Endothelial cell of umbilical vein (primary cell): ENCODE results near the gene CALHM6. TPM values are rescaled to one million over a fixed set of nuclear protein-coding genes. Genes with fewer than 3 reads are reported as not detected.

Experiments
- BruUV-seq: library from RNA; stranded (reverse); fragments of 400-500 nt; replicated peaks from 2 replicates; lab custom pipeline; 2021; lab: Mats Ljungman, UMichigan
- CTCF ChIA-PET: fragments of 300-600, 350-600 bp; sonication (Branson Sonifier 250); formaldehyde crosslinking; loops from one replicate; lab custom pipeline; 2021; ENCODE audit warnings: antibody characterized with exemption, inconsistent platforms; lab: Charles Lee
- POLR2A ChIA-PET: fragments of 300-600, 350-600 bp; sonication (Branson Sonifier 250); formaldehyde crosslinking; loops from one replicate; lab custom pipeline; 2021; ENCODE audit warnings: antibody characterized with exemption, inconsistent platforms; lab: Charles Lee
- DNase-seq: peaks from one replicate; pipeline ENCODE4 v3.0.0-alpha.2; 2011; ENCODE audit warnings: low read depth, low spot score
- FAIRE-seq: peaks from 2 replicates; lab custom pipeline; 2011; peaks lifted over from hg19 to GRCh38; lab: Jason Lieb, UNC
- H2AFZ ChIP-seq: 2 replicates; pipeline ENCODE4 v1.6.0; 2012; ENCODE audit warnings: low read depth, low read length, control low read depth, inconsistent platforms
- H3K27ac ChIP-seq: 2 replicates; pipeline ENCODE4 v1.5.1; 2011; ENCODE audit warnings: low read depth, mild to moderate bottlenecking, control low read depth, low read length, moderate library complexity; ENCODE audit not compliant: insufficient read depth
- H3K27me3 ChIP-seq, 2 experiments: 2 replicates each; pipeline versions ENCODE4 v1.6.0 to v1.6.1; 2011; ENCODE audit warnings: low read length in 2 of 2, mixed read lengths in 1 of 2; ENCODE audit not compliant: control insufficient read depth in 2 of 2, insufficient read depth in 2 of 2
- H3K36me3 ChIP-seq, 2 experiments: 2 replicates in 1 of 2; 3 replicates in 1 of 2; pipeline ENCODE4 v1.5.1; 2011; ENCODE audit warnings: low read length in 2 of 2, mild to moderate bottlenecking in 1 of 2, moderate library complexity in 1 of 2; ENCODE audit not compliant: control insufficient read depth in 2 of 2, insufficient read depth in 2 of 2; ENCODE audit errors: extremely low read depth in 1 of 2
- H3K4me1 ChIP-seq: 3 replicates; pipeline ENCODE4 v1.5.1; 2011; ENCODE audit warnings: mild to moderate bottlenecking, low read length; ENCODE audit not compliant: control insufficient read depth, insufficient read depth; ENCODE audit errors: extremely low read depth
- H3K4me2 ChIP-seq: 2 replicates; pipeline ENCODE4 v1.6.1; 2011; ENCODE audit warnings: low read length, control low read depth, mixed read lengths; ENCODE audit not compliant: insufficient read depth
- H3K4me3 ChIP-seq, 3 experiments: fragments of 200-600 bp in 1 of 3; sonication (generic), shearing (Covaris generic) in 1 of 3; replicated peaks in 1 of 3; 2 replicates each; pipeline ENCODE4 v1.5.1; 2011 to 2016; ENCODE audit warnings: control low read depth in 3 of 3, low read length in 3 of 3, mild to moderate bottlenecking in 2 of 3, inconsistent platforms in 1 of 3, low read depth in 1 of 3, moderate library complexity in 1 of 3; ENCODE audit not compliant: insufficient read depth in 1 of 3
- H3K79me2 ChIP-seq: 2 replicates; pipeline ENCODE4 v1.6.0; 2012; ENCODE audit warnings: low read length, inconsistent platforms; ENCODE audit not compliant: control insufficient read depth, insufficient read depth
- H3K9ac ChIP-seq: replicated peaks from 2 replicates; pipeline ENCODE3; 2011; ENCODE audit warnings: low read length, control low read depth; ENCODE audit not compliant: insufficient read depth; ENCODE audit errors: extremely low read depth
- H3K9me1 ChIP-seq: replicated peaks from 3 replicates; pipeline ENCODE4 v1.6.0; 2011; ENCODE audit warnings: mild to moderate bottlenecking, low read length; ENCODE audit not compliant: control insufficient read depth, insufficient read depth; ENCODE audit errors: extremely low read depth
- H3K9me3 ChIP-seq: replicated peaks from 2 replicates; pipeline ENCODE4 v1.5.1; 2012; ENCODE audit warnings: low read length, inconsistent platforms; ENCODE audit not compliant: control insufficient read depth, insufficient read depth
- H4K20me1 ChIP-seq: replicated peaks from 2 replicates; pipeline ENCODE3; 2011; ENCODE audit warnings: mild to moderate bottlenecking, low read length; ENCODE audit not compliant: control insufficient read depth, insufficient read depth; ENCODE audit errors: extremely low read depth
- EZH2 ChIP-seq: IDR thresholded peaks from 2 replicates; pipeline ENCODE4 v1.6.1; 2012; ENCODE audit warnings: borderline replicate concordance, low read depth, mild to moderate bottlenecking, moderate library complexity, low read length, inconsistent platforms; ENCODE audit not compliant: severe bottlenecking
- FOS ChIP-seq: IDR thresholded peaks from 2 replicates; pipeline ENCODE4 v1.6.1; 2011; ENCODE audit warnings: mild to moderate bottlenecking, low read length, moderate library complexity, borderline replicate concordance; ENCODE audit not compliant: insufficient read depth
- GATA2 ChIP-seq: IDR thresholded peaks from 2 replicates; pipeline ENCODE4 v1.7.0; 2011; ENCODE audit warnings: low read depth, mild to moderate bottlenecking, moderate library complexity, mixed read lengths, low read length; ENCODE audit not compliant: insufficient read length, insufficient read depth
- JUN ChIP-seq: IDR thresholded peaks from 2 replicates; pipeline ENCODE4 v1.6.1; 2011; ENCODE audit warnings: borderline replicate concordance, low read depth; ENCODE audit not compliant: insufficient read length, insufficient read depth
- MYC ChIP-seq: IDR thresholded peaks from one replicate; pipeline ENCODE4 v1.6.1; 2011; ENCODE audit warnings: mild to moderate bottlenecking, low read depth, low read length
- POLR2A ChIP-seq: IDR thresholded peaks from 2 replicates; pipeline ENCODE4 v1.6.1; 2012; ENCODE audit warnings: low read depth, mild to moderate bottlenecking, control low read depth, low read length
- POLR2AphosphoS5 ChIP-seq: IDR thresholded peaks from 2 replicates; pipeline ENCODE4 v1.6.1; 2012; ENCODE audit warnings: low read depth, mild to moderate bottlenecking, control low read depth, low read length, moderate library complexity; ENCODE audit not compliant: insufficient read depth
- dilution Hi-C: fragments of 300-500 bp; cut with MboI; formaldehyde crosslinking; loops from one replicate; pipeline ENCODE4 v1.15.0; 2019; ENCODE audit warnings: low sequenced_read_pairs; ENCODE audit not compliant: extremely low pct_ligation_motif_present
- intact Hi-C: fragments of 100-400 bp; cut with micrococcal nuclease; formaldehyde crosslinking; loops from one replicate; pipeline ENCODE4 v1.10.0; 2022
- polyA plus RNA-seq, 4 experiments: library from polyadenylated mRNA; depleted of rRNA in 3 of 4; stranded (reverse) in 3 of 4; unstranded in 1 of 4; fragments of >200 nt; gene quantifications; 2 replicates each; pipeline versions ENCODE4 v1.2.1 to v1.2.3, GENCODE V29; 2011 to 2012; ENCODE audit warnings: missing spikeins in 1 of 4
- total RNA-seq: library from RNA; stranded (reverse); gene quantifications from 2 replicates; pipeline ENCODE4 v1.2.3, GENCODE V29; 2021
- TF ChIP-seq, protein P1 (sequence below), 2 donors: IDR thresholded peaks; 1 replicate in 1 of 2; 2 replicates in 1 of 2; pipeline ENCODE4 v1.5.1; 2011; ENCODE audit warnings: low read length in 2 of 2, mild to moderate bottlenecking in 2 of 2, moderate library complexity in 2 of 2, control low read depth in 1 of 2, inconsistent platforms in 1 of 2, low read depth in 1 of 2; ENCODE audit not compliant: insufficient read depth in 1 of 2; ENCODE audit errors: extremely low read depth in 1 of 2
- TF ChIP-seq, protein P2 (sequence below): IDR thresholded peaks from 2 replicates; pipeline ENCODE4 v1.6.1; 2011; ENCODE audit not compliant: insufficient read depth, insufficient read length

CALHM6 gene
- total and polyA plus RNA-seq, 2 donors (not counting 3 experiments of a cell fraction or from before 2014, with no cell fraction given): 0.08 TPM; not detected in 1

DNA sequence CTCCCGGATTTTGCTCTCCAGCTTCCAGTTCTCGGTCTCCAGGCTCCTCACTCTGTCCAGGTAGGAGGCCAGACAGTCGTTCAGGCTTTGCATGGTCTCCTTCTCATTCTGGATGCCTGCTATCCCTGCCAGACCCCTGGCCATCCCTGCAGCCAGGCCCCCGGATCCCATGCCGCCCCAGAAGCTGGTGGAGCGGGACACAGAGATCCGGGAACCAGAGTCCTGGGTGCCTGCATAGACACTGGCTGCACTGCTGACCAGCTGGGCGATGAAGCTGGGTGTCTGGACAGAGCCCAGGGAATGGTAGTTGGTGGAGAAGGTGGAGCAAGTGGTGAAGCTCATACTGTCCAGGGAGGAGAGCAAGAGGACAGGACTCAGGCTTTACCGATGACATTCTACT lies 2.9 kb upstream of the CALHM6 start:
- Histone ChIP-seq H3K9me3 (no peaks in the 10 kb centered on the region), H4K20me1 (no peaks in the 10 kb centered on the region), H3K4me2 (no peak overlapping the region), H3K27me3 (peaks cover 17 to 23% of the 10 kb centered on the region in 2 experiments), H3K9me1 (no peaks in the 10 kb centered on the region), H3K4me1 (peaks cover 8% of the 10 kb centered on the region), H3K79me2 (no peaks in the 10 kb centered on the region), H3K9ac (no peak overlapping the region), H3K36me3 (no peaks in the 10 kb centered on the region), H2AFZ (no peak overlapping the region), H3K4me3 (no peak overlapping the region), H3K27ac (no peak overlapping the region)
- FAIRE-seq (no peak), DNase-seq (no peak)
- TF ChIP-seq JUN (no peak), POLR2AphosphoS5 (no peak), FOS (no peak), EZH2 (no peak), GATA2 (no peak), POLR2A (no peak), MYC (no peak)
- TF ChIP-seq, protein P1, sequence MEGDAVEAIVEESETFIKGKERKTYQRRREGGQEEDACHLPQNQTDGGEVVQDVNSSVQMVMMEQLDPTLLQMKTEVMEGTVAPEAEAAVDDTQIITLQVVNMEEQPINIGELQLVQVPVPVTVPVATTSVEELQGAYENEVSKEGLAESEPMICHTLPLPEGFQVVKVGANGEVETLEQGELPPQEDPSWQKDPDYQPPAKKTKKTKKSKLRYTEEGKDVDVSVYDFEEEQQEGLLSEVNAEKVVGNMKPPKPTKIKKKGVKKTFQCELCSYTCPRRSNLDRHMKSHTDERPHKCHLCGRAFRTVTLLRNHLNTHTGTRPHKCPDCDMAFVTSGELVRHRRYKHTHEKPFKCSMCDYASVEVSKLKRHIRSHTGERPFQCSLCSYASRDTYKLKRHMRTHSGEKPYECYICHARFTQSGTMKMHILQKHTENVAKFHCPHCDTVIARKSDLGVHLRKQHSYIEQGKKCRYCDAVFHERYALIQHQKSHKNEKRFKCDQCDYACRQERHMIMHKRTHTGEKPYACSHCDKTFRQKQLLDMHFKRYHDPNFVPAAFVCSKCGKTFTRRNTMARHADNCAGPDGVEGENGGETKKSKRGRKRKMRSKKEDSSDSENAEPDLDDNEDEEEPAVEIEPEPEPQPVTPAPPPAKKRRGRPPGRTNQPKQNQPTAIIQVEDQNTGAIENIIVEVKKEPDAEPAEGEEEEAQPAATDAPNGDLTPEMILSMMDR (IDR thresholded peaks at IDR 0.05; ENCODE audit: extremely low read depth in 1 of 2, insufficient read depth in 1 of 2, low read depth in 1 of 2, low read length in 2 of 2): no peak
- TF ChIP-seq, protein P2, sequence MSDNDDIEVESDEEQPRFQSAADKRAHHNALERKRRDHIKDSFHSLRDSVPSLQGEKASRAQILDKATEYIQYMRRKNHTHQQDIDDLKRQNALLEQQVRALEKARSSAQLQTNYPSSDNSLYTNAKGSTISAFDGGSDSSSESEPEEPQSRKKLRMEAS: no peak
- ChIA-PET POLR2A (no interaction called here), CTCF (interaction anchor here (1.1 to 1.4 kb wide), 3 partner anchors 103 to 240 kb away, joined by 3 to 4 read pairs (median 4); no protein-coding TSS in a partner anchor)
- no TSS peak for BruUV-seq
- intact Hi-C loops (no loop called here), dilution Hi-C loops (no loop called here)
